ENCODE measurements around the gene ACSL1.

The ACSL1 gene

DNA sequence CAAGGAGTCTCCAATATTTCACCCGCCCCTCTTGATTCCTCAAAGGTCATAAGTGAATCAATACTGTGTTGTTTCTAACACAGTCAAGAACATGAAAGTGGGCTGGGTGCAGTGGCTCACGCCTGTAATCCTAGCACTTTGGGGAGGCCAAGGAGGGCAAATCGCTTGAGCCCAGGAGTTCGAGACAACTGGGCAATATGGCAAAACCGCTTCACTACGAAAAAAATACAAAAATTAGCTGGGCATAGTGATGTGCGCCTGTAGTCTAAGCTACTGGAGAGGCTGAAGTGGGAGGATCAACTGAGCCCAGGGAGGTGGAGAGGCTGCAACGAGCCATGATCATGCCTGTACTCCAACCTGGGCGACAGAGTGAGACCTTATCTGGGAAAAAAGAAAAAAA is 3.4 kb downstream of the ACSL1 start:
- no peak for DNase-seq (ENCODE audit: extremely low read depth, low read depth)
- no peak overlapping the region for H3K4me3 ChIP-seq (replicated peaks; ENCODE audit: low read depth, low read length)
- TF ChIP-seq, protein P1, sequence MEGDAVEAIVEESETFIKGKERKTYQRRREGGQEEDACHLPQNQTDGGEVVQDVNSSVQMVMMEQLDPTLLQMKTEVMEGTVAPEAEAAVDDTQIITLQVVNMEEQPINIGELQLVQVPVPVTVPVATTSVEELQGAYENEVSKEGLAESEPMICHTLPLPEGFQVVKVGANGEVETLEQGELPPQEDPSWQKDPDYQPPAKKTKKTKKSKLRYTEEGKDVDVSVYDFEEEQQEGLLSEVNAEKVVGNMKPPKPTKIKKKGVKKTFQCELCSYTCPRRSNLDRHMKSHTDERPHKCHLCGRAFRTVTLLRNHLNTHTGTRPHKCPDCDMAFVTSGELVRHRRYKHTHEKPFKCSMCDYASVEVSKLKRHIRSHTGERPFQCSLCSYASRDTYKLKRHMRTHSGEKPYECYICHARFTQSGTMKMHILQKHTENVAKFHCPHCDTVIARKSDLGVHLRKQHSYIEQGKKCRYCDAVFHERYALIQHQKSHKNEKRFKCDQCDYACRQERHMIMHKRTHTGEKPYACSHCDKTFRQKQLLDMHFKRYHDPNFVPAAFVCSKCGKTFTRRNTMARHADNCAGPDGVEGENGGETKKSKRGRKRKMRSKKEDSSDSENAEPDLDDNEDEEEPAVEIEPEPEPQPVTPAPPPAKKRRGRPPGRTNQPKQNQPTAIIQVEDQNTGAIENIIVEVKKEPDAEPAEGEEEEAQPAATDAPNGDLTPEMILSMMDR (IDR thresholded peaks at IDR 0.05; ENCODE audit: low read depth, low read length, missing control alignments), result no peak

DNA sequence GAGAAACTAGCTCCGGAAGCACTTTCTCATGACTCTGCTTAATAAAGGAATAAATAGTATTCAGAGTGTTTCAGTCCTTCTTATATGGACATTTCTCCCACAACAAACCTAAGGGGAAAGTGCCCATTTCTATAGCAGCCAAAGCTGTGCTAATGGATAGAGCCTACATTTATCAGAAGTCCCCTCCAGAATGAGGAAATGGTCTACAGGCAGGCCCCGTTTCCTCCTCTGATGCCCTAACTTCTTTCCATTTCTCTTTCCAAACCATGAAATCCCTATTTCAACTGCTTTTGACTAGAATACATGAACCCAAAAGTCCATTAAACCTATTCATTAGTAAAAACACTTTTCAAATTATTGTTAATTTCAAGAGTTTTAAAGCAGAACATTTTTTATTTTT is 4.5 kb downstream of the ACSL1 start:
- H3K4me3 ChIP-seq (replicated peaks; ENCODE audit: low read depth, low read length), result no peak overlapping the region
- TF ChIP-seq, protein P1 (IDR thresholded peaks at IDR 0.05; ENCODE audit: low read depth, low read length, missing control alignments), result no peak
- DNase-seq (ENCODE audit: extremely low read depth, low read depth), result no peak

DNA sequence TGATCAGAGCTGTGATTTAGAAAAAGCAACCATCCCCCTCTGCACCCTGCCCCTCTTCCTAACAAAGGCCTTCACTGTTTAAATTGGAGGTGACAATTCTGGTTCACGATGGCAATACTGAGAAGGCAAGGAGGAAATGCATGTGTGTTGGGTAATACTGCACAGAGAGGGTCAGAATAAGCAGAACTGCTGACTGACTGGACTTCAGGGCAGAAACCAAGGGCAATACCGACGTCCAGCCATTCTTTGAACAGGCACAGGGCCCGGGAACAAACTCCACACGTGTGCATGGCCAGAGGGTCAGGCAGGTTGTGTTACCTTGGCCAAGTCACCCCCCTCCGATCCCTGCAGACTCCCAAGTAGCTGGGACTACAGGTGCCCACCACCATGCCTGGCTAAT is 6.0 kb downstream of the ACSL1 start:
- H3K4me3 ChIP-seq (replicated peaks; ENCODE audit: low read depth, low read length), result no peak overlapping the region
- no peak for DNase-seq (ENCODE audit: extremely low read depth, low read depth)
- TF ChIP-seq, protein P1 (IDR thresholded peaks at IDR 0.05; ENCODE audit: low read depth, low read length, missing control alignments), result no peak

DNA sequence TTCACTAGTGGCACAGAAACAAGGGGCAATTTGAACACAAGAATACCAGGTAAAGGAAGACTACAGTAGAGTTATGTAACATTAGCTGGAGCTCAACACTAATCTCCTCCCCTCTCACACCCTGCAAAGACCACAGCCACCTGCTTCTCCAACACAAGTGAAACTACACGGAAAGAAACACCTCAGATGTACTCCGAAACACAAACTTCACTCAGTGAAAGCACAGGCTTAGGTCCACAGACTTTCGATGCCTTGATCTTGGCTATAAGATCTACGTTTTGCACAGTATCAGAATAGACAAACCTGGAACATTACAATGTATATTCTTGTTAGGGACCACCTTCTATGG is 7.6 kb downstream of the ACSL1 start:
- no peak overlapping the region for H3K4me3 ChIP-seq (replicated peaks; ENCODE audit: low read depth, low read length)
- TF ChIP-seq, protein P1 (IDR thresholded peaks at IDR 0.05; ENCODE audit: low read depth, low read length, missing control alignments), result no peak
- DNase-seq (ENCODE audit: extremely low read depth, low read depth), result no peak

DNA sequence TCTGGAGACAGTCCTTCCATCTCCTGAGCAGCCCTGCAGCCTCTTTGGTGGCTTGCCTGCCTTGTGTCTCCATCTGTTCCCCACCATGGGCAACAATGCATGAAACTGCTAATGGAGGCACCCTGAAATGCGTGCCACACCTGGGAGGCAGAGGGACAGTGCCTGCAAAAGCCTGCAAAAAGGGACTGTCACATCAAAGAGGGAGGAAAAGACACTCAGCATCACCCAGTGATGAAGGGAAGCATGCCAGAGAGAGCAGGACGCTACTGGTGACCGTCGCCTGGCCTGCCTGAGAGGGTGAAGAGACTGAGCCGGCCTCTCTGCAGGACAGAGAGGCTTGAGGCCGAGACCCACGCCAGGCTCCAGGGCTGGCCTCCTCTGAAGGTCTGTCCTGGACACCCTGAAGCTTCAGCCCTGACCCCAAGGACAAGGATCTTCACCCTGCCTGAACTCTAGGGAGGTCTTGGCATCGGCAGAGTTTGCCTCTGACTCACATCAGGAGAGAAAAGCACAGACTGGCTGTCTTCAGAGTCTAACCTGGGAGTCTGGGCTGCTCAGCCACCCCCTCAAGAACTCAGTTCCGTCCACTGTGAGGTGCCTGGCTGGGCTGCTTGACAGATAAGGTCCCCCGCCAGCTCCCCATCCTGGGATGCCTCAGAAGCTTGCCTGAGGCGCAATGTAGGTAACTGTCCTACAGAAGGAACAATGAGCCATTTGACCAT is 8.1 kb downstream of the ACSL1 start:
- TF ChIP-seq, protein P1 (IDR thresholded peaks at IDR 0.05; ENCODE audit: low read depth, low read length, missing control alignments), result no peak
- no peak overlapping the region for H3K4me3 ChIP-seq (replicated peaks; ENCODE audit: low read depth, low read length)
- no peak for DNase-seq (ENCODE audit: extremely low read depth, low read depth)

DNA sequence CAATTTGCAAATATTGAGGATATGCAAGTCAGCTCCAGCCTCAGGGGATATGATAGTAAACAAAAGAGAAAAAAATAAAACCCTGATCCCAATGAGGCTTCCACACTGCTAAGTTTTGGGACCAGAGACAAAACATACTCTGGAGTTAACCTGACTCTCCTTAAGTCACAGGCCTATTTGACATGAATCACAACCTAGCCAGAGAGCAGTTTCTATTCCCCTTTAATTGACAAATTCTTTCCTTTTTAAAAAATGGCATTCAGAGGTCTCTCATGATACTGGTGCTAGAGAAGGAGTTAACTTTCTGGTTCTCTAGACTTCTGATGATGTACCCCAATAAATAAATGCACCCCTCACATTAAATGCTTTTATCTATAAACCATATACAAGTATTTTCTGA is 8.8 kb downstream of the ACSL1 start:
- TF ChIP-seq, protein P1 (IDR thresholded peaks at IDR 0.05; ENCODE audit: low read depth, low read length, missing control alignments), result no peak
- H3K4me3 ChIP-seq (replicated peaks; ENCODE audit: low read depth, low read length), result no peak overlapping the region
- DNase-seq (ENCODE audit: extremely low read depth, low read depth), result no peak

Measured in HFF-Myc (cell line).